Panc1 (cell line): ENCODE data around the gene LPAR2. TPM values are rescaled to one million over a fixed set of nuclear protein-coding genes. Genes with fewer than 3 reads are reported as not detected.

Experiments
- ATAC-seq: fragments of 200-7000 bp; cut with Tn5 transposase; 2 replicates; pipeline ENCODE4 v1.9.1; 2020; ENCODE audit warnings: mild to moderate bottlenecking, moderate library complexity
- BruUV-seq: library from RNA; stranded (reverse); fragments of 400-500 nt; replicated peaks from 2 replicates; lab custom pipeline; 2021; lab: Mats Ljungman, UMichigan
- CTCF ChIA-PET: fragments of 300-600 bp; sonication (Branson Sonifier 250); formaldehyde crosslinking; loops from one replicate; lab custom pipeline; 2022; ENCODE audit warnings: antibody characterized with exemption; lab: Charles Lee
- POLR2A ChIA-PET: fragments of 300-600 bp; sonication (Branson Sonifier 250); formaldehyde crosslinking; loops from one replicate; lab custom pipeline; 2022; ENCODE audit warnings: antibody characterized with exemption; lab: Charles Lee
- DNase-seq: peaks from one replicate; pipeline ENCODE4 v3.0.0-alpha.2; 2010; ENCODE audit warnings: low read depth, low spot score
- H3K27ac ChIP-seq: 2 replicates; pipeline ENCODE4 v1.5.1; 2011; ENCODE audit warnings: mild to moderate bottlenecking, low read length, inconsistent platforms
- H3K27me3 ChIP-seq: fragments of 200-500 bp; sonication (Bioruptor generic); 2 replicates; pipeline ENCODE4 v1.6.0; 2014; ENCODE audit warnings: low read length, inconsistent platforms; ENCODE audit not compliant: control insufficient read depth, insufficient read depth
- H3K36me3 ChIP-seq: fragments of 200-500 bp; sonication (Bioruptor generic); 2 replicates; pipeline ENCODE4 v1.5.1; 2014; ENCODE audit warnings: inconsistent platforms, mild to moderate bottlenecking, low read length, moderate library complexity; ENCODE audit not compliant: control insufficient read depth, insufficient read depth
- H3K4me1 ChIP-seq: 2 replicates; pipeline ENCODE4 v1.5.1; 2011; ENCODE audit warnings: inconsistent platforms, mild to moderate bottlenecking, low read length, moderate library complexity; ENCODE audit not compliant: control insufficient read depth, insufficient read depth
- H3K4me3 ChIP-seq, 2 experiments: 2 replicates each; pipeline ENCODE4 v1.5.1; 2011 to 2012; ENCODE audit warnings: low read depth in 2 of 2, low read length in 2 of 2, mild to moderate bottlenecking in 2 of 2, inconsistent platforms in 1 of 2, moderate library complexity in 1 of 2
- H3K9me3 ChIP-seq: fragments of 200-500 bp; sonication (Bioruptor generic); 2 replicates; pipeline ENCODE4 v1.5.1; 2014; ENCODE audit warnings: low read depth, mild to moderate bottlenecking, inconsistent platforms, low read length, moderate library complexity; ENCODE audit not compliant: control insufficient read depth, insufficient read depth
- POLR2AphosphoS5 ChIP-seq: IDR thresholded peaks from 2 replicates; pipeline ENCODE4 v1.6.1; 2012; ENCODE audit warnings: mild to moderate bottlenecking, low read depth, low read length, moderate library complexity
- SIN3A ChIP-seq: IDR thresholded peaks from 2 replicates; pipeline ENCODE4 v1.6.1; 2012; ENCODE audit warnings: low read depth, mild to moderate bottlenecking, low read length, moderate library complexity, borderline replicate concordance; ENCODE audit not compliant: insufficient read depth
- TCF7L2 ChIP-seq: IDR thresholded peaks from 2 replicates; pipeline ENCODE4 v1.6.1; 2011; ENCODE audit warnings: mild to moderate bottlenecking, low read depth, low read length, inconsistent platforms
- in situ Hi-C: cut with HindIII; loops from 2 replicates; pipeline ENCODE4 v1.10.0; 2016; ENCODE audit warnings: low sequenced_read_pairs, low pct_unique_long_range_greater_than_20kb
- intact Hi-C: fragments of 100-400 bp; cut with micrococcal nuclease; formaldehyde crosslinking; loops from one replicate; pipeline ENCODE4 v1.10.0; 2022; ENCODE audit not compliant: unreplicated experiment
- total RNA-seq: library from RNA; stranded (reverse); gene quantifications from one replicate; pipeline ENCODE4 v1.2.1, GENCODE V29; 2021; ENCODE audit not compliant: unreplicated experiment
- TF ChIP-seq, protein P1 (sequence below): fragments of 450-650 bp; IDR thresholded peaks from 2 replicates; pipeline ENCODE4 v1.5.1; 2017; ENCODE audit warnings: mild to moderate bottlenecking
- TF ChIP-seq, protein P2 (sequence below), 2 experiments: IDR thresholded peaks; 2 replicates each; pipeline ENCODE4 v1.6.1; 2011 to 2012; ENCODE audit warnings: low read depth in 2 of 2, control low read depth in 1 of 2, low read length in 1 of 2, mild to moderate bottlenecking in 1 of 2, moderate library complexity in 1 of 2; ENCODE audit not compliant: insufficient read depth in 1 of 2

The LPAR2 gene
- total RNA-seq, 1 experiment from 2014 or later = 16.0 TPM

DNA sequence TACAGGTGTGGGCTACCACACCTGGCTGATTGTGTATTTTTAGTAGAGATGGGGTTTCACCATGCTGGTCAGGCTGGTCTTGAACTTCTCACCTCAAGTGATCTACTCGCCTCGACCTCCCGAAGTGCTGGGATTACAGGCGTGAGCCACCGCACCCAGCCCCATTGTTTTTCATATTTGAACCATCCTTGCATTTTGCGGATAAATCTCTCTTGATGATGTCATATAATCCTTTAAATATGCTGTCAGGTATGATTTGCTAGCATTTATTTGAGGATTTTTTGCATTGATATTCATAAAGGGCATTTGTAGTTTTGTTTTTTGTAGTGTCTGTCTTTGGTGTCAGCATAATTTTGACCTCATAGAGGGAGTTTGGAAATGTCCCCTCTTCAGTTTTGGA, 46.3 kb upstream of the LPAR2 start:
- BruUV-seq = no TSS peak
- Histone ChIP-seq H3K4me3 (no peak overlapping the region), H3K27ac (no peak overlapping the region), H3K9me3 (peaks cover 24% of the 10 kb centered on the region; the same call in 1 of the 2 replicates), H3K27me3 (no peaks in the 10 kb centered on the region), H3K36me3 (no peaks in the 10 kb centered on the region; the same call in none of the 2 replicates), H3K4me1 (no peaks in the 10 kb centered on the region)
- no peak for DNase-seq
- TF ChIP-seq TCF7L2 (no peak), POLR2AphosphoS5 (no peak), SIN3A (no peak)
- TF ChIP-seq, protein P1, sequence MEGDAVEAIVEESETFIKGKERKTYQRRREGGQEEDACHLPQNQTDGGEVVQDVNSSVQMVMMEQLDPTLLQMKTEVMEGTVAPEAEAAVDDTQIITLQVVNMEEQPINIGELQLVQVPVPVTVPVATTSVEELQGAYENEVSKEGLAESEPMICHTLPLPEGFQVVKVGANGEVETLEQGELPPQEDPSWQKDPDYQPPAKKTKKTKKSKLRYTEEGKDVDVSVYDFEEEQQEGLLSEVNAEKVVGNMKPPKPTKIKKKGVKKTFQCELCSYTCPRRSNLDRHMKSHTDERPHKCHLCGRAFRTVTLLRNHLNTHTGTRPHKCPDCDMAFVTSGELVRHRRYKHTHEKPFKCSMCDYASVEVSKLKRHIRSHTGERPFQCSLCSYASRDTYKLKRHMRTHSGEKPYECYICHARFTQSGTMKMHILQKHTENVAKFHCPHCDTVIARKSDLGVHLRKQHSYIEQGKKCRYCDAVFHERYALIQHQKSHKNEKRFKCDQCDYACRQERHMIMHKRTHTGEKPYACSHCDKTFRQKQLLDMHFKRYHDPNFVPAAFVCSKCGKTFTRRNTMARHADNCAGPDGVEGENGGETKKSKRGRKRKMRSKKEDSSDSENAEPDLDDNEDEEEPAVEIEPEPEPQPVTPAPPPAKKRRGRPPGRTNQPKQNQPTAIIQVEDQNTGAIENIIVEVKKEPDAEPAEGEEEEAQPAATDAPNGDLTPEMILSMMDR = no peak
- TF ChIP-seq, protein P2, sequence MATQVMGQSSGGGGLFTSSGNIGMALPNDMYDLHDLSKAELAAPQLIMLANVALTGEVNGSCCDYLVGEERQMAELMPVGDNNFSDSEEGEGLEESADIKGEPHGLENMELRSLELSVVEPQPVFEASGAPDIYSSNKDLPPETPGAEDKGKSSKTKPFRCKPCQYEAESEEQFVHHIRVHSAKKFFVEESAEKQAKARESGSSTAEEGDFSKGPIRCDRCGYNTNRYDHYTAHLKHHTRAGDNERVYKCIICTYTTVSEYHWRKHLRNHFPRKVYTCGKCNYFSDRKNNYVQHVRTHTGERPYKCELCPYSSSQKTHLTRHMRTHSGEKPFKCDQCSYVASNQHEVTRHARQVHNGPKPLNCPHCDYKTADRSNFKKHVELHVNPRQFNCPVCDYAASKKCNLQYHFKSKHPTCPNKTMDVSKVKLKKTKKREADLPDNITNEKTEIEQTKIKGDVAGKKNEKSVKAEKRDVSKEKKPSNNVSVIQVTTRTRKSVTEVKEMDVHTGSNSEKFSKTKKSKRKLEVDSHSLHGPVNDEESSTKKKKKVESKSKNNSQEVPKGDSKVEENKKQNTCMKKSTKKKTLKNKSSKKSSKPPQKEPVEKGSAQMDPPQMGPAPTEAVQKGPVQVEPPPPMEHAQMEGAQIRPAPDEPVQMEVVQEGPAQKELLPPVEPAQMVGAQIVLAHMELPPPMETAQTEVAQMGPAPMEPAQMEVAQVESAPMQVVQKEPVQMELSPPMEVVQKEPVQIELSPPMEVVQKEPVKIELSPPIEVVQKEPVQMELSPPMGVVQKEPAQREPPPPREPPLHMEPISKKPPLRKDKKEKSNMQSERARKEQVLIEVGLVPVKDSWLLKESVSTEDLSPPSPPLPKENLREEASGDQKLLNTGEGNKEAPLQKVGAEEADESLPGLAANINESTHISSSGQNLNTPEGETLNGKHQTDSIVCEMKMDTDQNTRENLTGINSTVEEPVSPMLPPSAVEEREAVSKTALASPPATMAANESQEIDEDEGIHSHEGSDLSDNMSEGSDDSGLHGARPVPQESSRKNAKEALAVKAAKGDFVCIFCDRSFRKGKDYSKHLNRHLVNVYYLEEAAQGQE (IDR thresholded peaks at IDR 0.05; ENCODE audit: insufficient read depth in 1 of 2, low read depth in 2 of 2, low read length in 1 of 2) = no peak
- intact Hi-C loops = no loop called here
- ATAC-seq = no peak
- ChIA-PET CTCF (no interaction called here), POLR2A (no interaction called here)
- in situ Hi-C loops = no loop called here

DNA sequence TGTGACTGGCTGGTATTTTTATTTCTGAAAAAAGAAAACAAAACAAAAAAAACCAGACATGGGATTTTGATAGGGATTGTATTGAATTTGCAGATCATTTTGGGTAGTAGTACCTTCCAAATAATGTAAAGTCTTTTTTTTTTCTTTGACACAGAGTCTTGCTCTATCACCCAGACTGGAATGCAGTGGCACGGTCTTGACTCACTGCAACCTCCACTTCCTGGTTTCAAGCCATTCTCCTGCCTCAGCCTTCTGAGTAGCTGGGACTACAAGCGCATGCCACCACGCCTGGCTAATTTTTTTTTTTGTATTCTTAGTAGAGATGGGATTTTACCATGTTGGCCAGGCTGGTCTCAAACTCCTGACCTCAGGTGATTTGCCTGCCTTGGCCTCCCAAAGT, 44.8 kb upstream of the LPAR2 start:
- H3K4me3 ChIP-seq = no peak overlapping the region
- no peaks in the 10 kb centered on the region; the same call in 1 of the 2 replicates for H3K36me3 ChIP-seq
- no peak overlapping the region for H3K27ac ChIP-seq
- in situ Hi-C loops (no loop called here), intact Hi-C loops (no loop called here)
- no peaks in the 10 kb centered on the region for H3K4me1 ChIP-seq
- no peaks in the 10 kb centered on the region for H3K27me3 ChIP-seq
- CTCF ChIA-PET = no interaction called here
- ATAC-seq (no peak), DNase-seq (no peak)
- H3K9me3 ChIP-seq = peaks cover 17% of the 10 kb centered on the region; the same call in 1 of the 2 replicates
- BruUV-seq = no TSS peak
- POLR2A ChIA-PET = no interaction called here
- no peak for TF ChIP-seq SIN3A

DNA sequence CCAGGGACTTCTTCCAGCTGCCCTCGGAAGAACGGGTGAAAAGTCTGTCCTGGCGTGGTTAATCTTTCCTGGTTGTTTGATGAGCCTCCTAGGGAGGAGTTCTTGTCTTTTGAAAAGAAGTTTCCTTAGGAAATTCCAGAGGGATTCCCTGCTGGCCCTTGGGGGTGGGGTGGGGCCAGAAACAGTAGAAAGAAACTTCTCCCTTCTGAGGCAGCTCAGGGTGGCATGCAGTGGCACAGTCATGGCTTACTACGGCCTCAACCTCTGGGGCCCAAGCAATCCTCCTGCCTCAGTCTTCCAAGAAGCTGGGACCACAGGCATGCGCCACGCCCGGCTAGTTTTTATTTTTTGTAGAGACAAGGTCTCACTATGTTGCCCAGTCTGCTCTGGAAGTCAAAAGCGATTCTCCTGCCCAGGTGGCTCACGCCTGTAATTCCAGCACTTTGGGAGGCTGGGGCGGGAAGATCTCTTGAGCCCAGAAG, 42.1 kb upstream of the LPAR2 start:
- in situ Hi-C loops = no loop called here
- Histone ChIP-seq H3K9me3 (peaks cover 4% of the 10 kb centered on the region; the same call in 1 of the 2 replicates), H3K4me3 (peak overlapping the region; percentile 82 to 86), H3K27ac (peak overlapping the region; percentile 84), H3K36me3 (no peaks in the 10 kb centered on the region; the same call in 1 of the 2 replicates), H3K4me1 (no peaks in the 10 kb centered on the region), H3K27me3 (no peaks in the 10 kb centered on the region)
- TF ChIP-seq SIN3A (no peak), POLR2AphosphoS5 (no peak), TCF7L2 (no peak)
- TF ChIP-seq, protein P1 = no peak
- TF ChIP-seq, protein P2 (IDR thresholded peaks at IDR 0.05; ENCODE audit: insufficient read depth in 1 of 2, low read depth in 2 of 2, low read length in 1 of 2) = no peak
- CTCF ChIA-PET = no interaction called here
- intact Hi-C loops = no loop called here
- POLR2A ChIA-PET = interaction anchor here (0.8 kb wide), 1 partner anchor 360 kb away, joined by 11 read pairs; no protein-coding TSS in a partner anchor
- ATAC-seq (no peak), DNase-seq (no peak)
- BruUV-seq = no TSS peak
